GM23248 (cell line): ENCODE data around the gene CABS1. TPM values are rescaled to one million over a fixed set of nuclear protein-coding genes. Genes with fewer than 3 reads are reported as not detected.

Experiments
- DNase-seq: peaks from one replicate; pipeline ENCODE4 v3.0.0-alpha.2; 2015
- H2AFZ ChIP-seq: fragments of 200-600 bp; sonication (generic); 2 replicates; pipeline ENCODE4 v1.6.1; 2016; ENCODE audit warnings: antibody characterized with exemption
- H3F3A ChIP-seq: fragments of 200-600 bp; sonication (generic); 2 replicates; pipeline ENCODE4 v1.6.1; 2016; ENCODE audit warnings: mild to moderate bottlenecking, antibody characterized with exemption, mixed run types; ENCODE audit not compliant: insufficient read depth
- H3K27ac ChIP-seq: fragments of 200-600 bp; sonication (generic); 2 replicates; pipeline ENCODE4 v1.5.1; 2016; ENCODE audit warnings: mild to moderate bottlenecking
- H3K27me3 ChIP-seq: fragments of 200-600 bp; sonication (generic); replicated peaks from 2 replicates; pipeline ENCODE4 v1.6.1; 2016; ENCODE audit warnings: mild to moderate bottlenecking; ENCODE audit not compliant: insufficient read depth
- H3K36me3 ChIP-seq: fragments of 200-600 bp; sonication (generic); 2 replicates; pipeline ENCODE4 v1.6.1; 2016; ENCODE audit warnings: low read depth, mild to moderate bottlenecking
- H3K4me1 ChIP-seq: fragments of 200-600 bp; sonication (generic); 2 replicates; pipeline ENCODE4 v1.6.1; 2016; ENCODE audit warnings: mild to moderate bottlenecking; ENCODE audit not compliant: insufficient read depth
- H3K4me2 ChIP-seq: fragments of 200-600 bp; sonication (generic); one replicate; pipeline ENCODE4 v1.6.1; 2016; ENCODE audit warnings: mild to moderate bottlenecking; ENCODE audit not compliant: unreplicated experiment
- H3K4me3 ChIP-seq: fragments of 200-600 bp; sonication (generic); 2 replicates; pipeline ENCODE4 v1.5.1; 2016; ENCODE audit warnings: mild to moderate bottlenecking
- H3K79me2 ChIP-seq: fragments of 200-600 bp; sonication (generic); 2 replicates; pipeline ENCODE4 v1.6.1; 2016; ENCODE audit warnings: mild to moderate bottlenecking; ENCODE audit not compliant: insufficient read depth
- H3K9ac ChIP-seq: fragments of 200-600 bp; sonication (generic); 2 replicates; pipeline ENCODE4 v1.6.1; 2016; ENCODE audit warnings: mild to moderate bottlenecking
- H3K9me2 ChIP-seq: fragments of 200-600 bp; sonication (generic); 2 replicates; pipeline ENCODE4 v1.6.1; 2016; ENCODE audit warnings: mixed run types, mild to moderate bottlenecking, moderate library complexity; ENCODE audit not compliant: insufficient read depth
- H3K9me3 ChIP-seq: fragments of 200-600 bp; sonication (generic); one replicate; pipeline ENCODE4 v1.6.1; 2017; ENCODE audit warnings: low read depth
- H4K20me1 ChIP-seq: fragments of 200-600 bp; sonication (generic); 2 replicates; pipeline ENCODE4 v1.6.0; 2016; ENCODE audit not compliant: insufficient read depth
- EZH2 ChIP-seq: fragments of 200-600 bp; sonication (generic); IDR thresholded peaks from 2 replicates; pipeline ENCODE4 v1.6.1; 2018; ENCODE audit warnings: antibody characterized with exemption, mild to moderate bottlenecking; ENCODE audit not compliant: insufficient read depth, poor library complexity, severe bottlenecking
- EZH2phosphoT487 ChIP-seq: fragments of 200-600 bp; sonication (generic); IDR thresholded peaks from 2 replicates; pipeline ENCODE4 v1.6.1; 2018; ENCODE audit warnings: antibody characterized with exemption, moderate library complexity, mild to moderate bottlenecking, low read depth; ENCODE audit not compliant: insufficient read depth
- WGBS, 2 experiments: methylation state at CpG; one replicate each; pipeline ENCODE4 v1.1.6; 2015 to 2017; ENCODE audit warnings: low lambda C conversion rate in 2 of 2, low coverage in 1 of 2; ENCODE audit errors: missing lambda C conversion rate in 2 of 2; 5-methylcytosine and 5-hydroxymethylcytosine counted together
- in situ Hi-C: fragments of 300-500 bp; cut with MboI; formaldehyde crosslinking; loops from 2 replicates; pipeline ENCODE4 v1.15.0; 2020
- polyA plus RNA-seq: library from polyadenylated mRNA; unstranded; fragments of >200 nt; fragmentation: Nextera tagmentation; extraction: Ambion mirVana; gene quantifications from 2 replicates; pipeline ENCODE4 v1.2.1, GENCODE V29; 2016
- total RNA-seq: library from RNA; depleted of rRNA; stranded (reverse); fragments of >200 nt; shearing (Covaris generic); gene quantifications from 2 replicates; pipeline ENCODE4 v1.2.3, GENCODE V29; 2014; rRNA removed

The CABS1 gene
- not detected in 2 replicates for total RNA-seq
- not detected in 2 replicates for polyA plus RNA-seq

- H4K20me1 ChIP-seq, result no peaks in the 10 kb centered on the region
- H3K4me3 ChIP-seq, result no peak within 1 kb of the TSS
- no peaks in the 10 kb centered on the region for H3K4me1 ChIP-seq
- H3K27ac ChIP-seq, result no peak within 1 kb of the TSS
- no peaks in the 10 kb centered on the region for H3K27me3 ChIP-seq
- DNase-seq, result no peak
- H2AFZ ChIP-seq, result no peak within 1 kb of the TSS
- H3K79me2 ChIP-seq, result no peaks in the 10 kb centered on the region
- no peak within 1 kb of the TSS for H3K9ac ChIP-seq
- in situ Hi-C loops, result no loop called here
- TF ChIP-seq EZH2phosphoT487 (no peak), EZH2 (no peak)
- no peaks in the 10 kb centered on the region for H3F3A ChIP-seq
- 40 to 42% methylated on average over 3 of the region's 3 CpGs for WGBS, 2 experiments
- no peaks in the 10 kb centered on the region for H3K9me3 ChIP-seq
- no peak within 1 kb of the TSS for H3K4me2 ChIP-seq
- H3K9me2 ChIP-seq, result no peaks in the 10 kb centered on the region
- no peaks in the 10 kb centered on the region for H3K36me3 ChIP-seq
Measured at GRCh38 chr4:70334681-70335080, at the start of gene CABS1. CABS1 (plus strand) TSS chr4:70334981; CDS start chr4:70335040, 59 bp downstream.

GRCh38 chr4:70288651-70289050 lies 46.1 kb upstream of the CABS1 start:
- Histone ChIP-seq H3K79me2 (no peaks in the 10 kb centered on the region), H3K27ac (no peak overlapping the region), H2AFZ (no peak overlapping the region), H3F3A (no peaks in the 10 kb centered on the region), H3K9ac (no peak overlapping the region), H3K9me2 (no peaks in the 10 kb centered on the region), H3K9me3 (no peaks in the 10 kb centered on the region), H4K20me1 (no peaks in the 10 kb centered on the region), H3K4me3 (no peak overlapping the region), H3K4me1 (no peaks in the 10 kb centered on the region), H3K27me3 (no peaks in the 10 kb centered on the region), H3K4me2 (no peak overlapping the region), H3K36me3 (no peaks in the 10 kb centered on the region)
- in situ Hi-C loops, result no loop called here
- no peak for TF ChIP-seq EZH2
- no peak for TF ChIP-seq EZH2phosphoT487
- DNase-seq, result no peak
- WGBS, 2 experiments, result 0 to 10% methylated on average over 1 of the region's 1 CpG

GRCh38 chr4:70291341-70291740 lies 43.4 kb upstream of the CABS1 start:
- Histone ChIP-seq H3K9me2 (no peaks in the 10 kb centered on the region), H3K79me2 (no peaks in the 10 kb centered on the region), H3K4me1 (no peaks in the 10 kb centered on the region), H3K9ac (no peak overlapping the region), H3K4me3 (no peak overlapping the region), H2AFZ (no peak overlapping the region), H3K36me3 (no peaks in the 10 kb centered on the region), H3K27me3 (no peaks in the 10 kb centered on the region), H4K20me1 (no peaks in the 10 kb centered on the region), H3K4me2 (no peak overlapping the region), H3F3A (no peaks in the 10 kb centered on the region), H3K27ac (no peak overlapping the region), H3K9me3 (no peaks in the 10 kb centered on the region)
- no peak for DNase-seq
- TF ChIP-seq EZH2phosphoT487 (no peak), EZH2 (no peak)
- WGBS, 2 experiments, result 1 to 3% methylated on average over 2 of the region's 2 CpGs
- in situ Hi-C loops, result no loop called here

GRCh38 chr4:70297576-70297975 lies 37.2 kb upstream of the CABS1 start:
- H3K9ac ChIP-seq, result no peak overlapping the region
- H3K9me2 ChIP-seq, result no peaks in the 10 kb centered on the region
- no peak overlapping the region for H2AFZ ChIP-seq
- H3K27ac ChIP-seq, result no peak overlapping the region
- H3F3A ChIP-seq, result no peaks in the 10 kb centered on the region
- no peaks in the 10 kb centered on the region for H3K36me3 ChIP-seq
- H3K4me2 ChIP-seq, result no peak overlapping the region
- no peaks in the 10 kb centered on the region for H3K4me1 ChIP-seq
- H3K79me2 ChIP-seq, result no peaks in the 10 kb centered on the region
- H3K27me3 ChIP-seq, result no peaks in the 10 kb centered on the region
- DNase-seq, result no peak
- no peaks in the 10 kb centered on the region for H4K20me1 ChIP-seq
- in situ Hi-C loops, result no loop called here
- no peak overlapping the region for H3K4me3 ChIP-seq
- TF ChIP-seq EZH2 (no peak), EZH2phosphoT487 (no peak)
- H3K9me3 ChIP-seq, result no peaks in the 10 kb centered on the region

GRCh38 chr4:70298051-70298450 lies 36.7 kb upstream of the CABS1 start:
- Histone ChIP-seq H3K27me3 (no peaks in the 10 kb centered on the region), H3K9me3 (no peaks in the 10 kb centered on the region), H3K4me3 (no peak overlapping the region), H3K27ac (no peak overlapping the region), H3K9me2 (no peaks in the 10 kb centered on the region), H3K79me2 (no peaks in the 10 kb centered on the region), H3F3A (no peaks in the 10 kb centered on the region), H3K4me1 (no peaks in the 10 kb centered on the region), H3K36me3 (no peaks in the 10 kb centered on the region), H4K20me1 (no peaks in the 10 kb centered on the region), H2AFZ (no peak overlapping the region), H3K9ac (no peak overlapping the region), H3K4me2 (no peak overlapping the region)
- TF ChIP-seq EZH2 (no peak), EZH2phosphoT487 (no peak)
- in situ Hi-C loops, result no loop called here
- no peak for DNase-seq
- WGBS, 2 experiments, result 3 to 5% methylated on average over 1 of the region's 1 CpG
